ENCODE results near the gene LRRN4.

Gene LRRN4

GRCh38 chr20:6008254-6008653, 45.6 kb downstream of the LRRN4 start:
- TF ChIP-seq POLR2AphosphoS5 (IDR thresholded peaks at IDR 0.05; ENCODE audit: low read depth, low read length) (no peak), SIN3A (IDR thresholded peaks at IDR 0.05; ENCODE audit: borderline replicate concordance, insufficient read depth, low read length) (no peak), REST (IDR thresholded peaks at IDR 0.05; ENCODE audit: insufficient read depth in 1 of 2, low read depth in 2 of 2, low read length in 2 of 2) (no peak), FOXP2 (optimal IDR thresholded peaks at IDR 0.05; ENCODE audit: borderline replicate concordance, extremely low read depth, extremely low read length, insufficient read depth) (no peak), TAF1 (IDR thresholded peaks at IDR 0.05; ENCODE audit: borderline replicate concordance, insufficient read depth, low read length) (no peak)

GRCh38 chr20:6007529-6008103, 46.2 kb downstream of the LRRN4 start:
- no peak for TF ChIP-seq TAF1 (IDR thresholded peaks at IDR 0.05; ENCODE audit: borderline replicate concordance, insufficient read depth, low read length)
- TF ChIP-seq FOXP2 (optimal IDR thresholded peaks at IDR 0.05; ENCODE audit: borderline replicate concordance, extremely low read depth, extremely low read length, insufficient read depth), result no peak
- TF ChIP-seq POLR2AphosphoS5 (IDR thresholded peaks at IDR 0.05; ENCODE audit: low read depth, low read length), result no peak
- no peak for TF ChIP-seq SIN3A (IDR thresholded peaks at IDR 0.05; ENCODE audit: borderline replicate concordance, insufficient read depth, low read length)
- no peak for TF ChIP-seq REST (IDR thresholded peaks at IDR 0.05; ENCODE audit: insufficient read depth in 1 of 2, low read depth in 2 of 2, low read length in 2 of 2)

GRCh38 chr20:6007094-6007528, 46.7 kb downstream of the LRRN4 start:
- TF ChIP-seq POLR2AphosphoS5 (IDR thresholded peaks at IDR 0.05; ENCODE audit: low read depth, low read length) (no peak), FOXP2 (optimal IDR thresholded peaks at IDR 0.05; ENCODE audit: borderline replicate concordance, extremely low read depth, extremely low read length, insufficient read depth) (no peak), TAF1 (IDR thresholded peaks at IDR 0.05; ENCODE audit: borderline replicate concordance, insufficient read depth, low read length) (no peak), SIN3A (IDR thresholded peaks at IDR 0.05; ENCODE audit: borderline replicate concordance, insufficient read depth, low read length) (no peak), REST (IDR thresholded peaks at IDR 0.05; ENCODE audit: insufficient read depth in 1 of 2, low read depth in 2 of 2, low read length in 2 of 2) (no peak)

- no peak for TF ChIP-seq REST (IDR thresholded peaks at IDR 0.05; ENCODE audit: insufficient read depth in 1 of 2, low read depth in 2 of 2, low read length in 2 of 2)
- no peak for TF ChIP-seq TAF1 (IDR thresholded peaks at IDR 0.05; ENCODE audit: borderline replicate concordance, insufficient read depth, low read length)
- no peak for TF ChIP-seq FOXP2 (optimal IDR thresholded peaks at IDR 0.05; ENCODE audit: borderline replicate concordance, extremely low read depth, extremely low read length, insufficient read depth)
- TF ChIP-seq POLR2AphosphoS5 (IDR thresholded peaks at IDR 0.05; ENCODE audit: low read depth, low read length), result no peak
- TF ChIP-seq SIN3A (IDR thresholded peaks at IDR 0.05; ENCODE audit: borderline replicate concordance, insufficient read depth, low read length), result no peak
Measured at GRCh38 chr20:6006603-6006949, 47.3 kb downstream of the LRRN4 start.

GRCh38 chr20:6000871-6001270, 53.0 kb downstream of the LRRN4 start:
- TF ChIP-seq POLR2AphosphoS5 (IDR thresholded peaks at IDR 0.05; ENCODE audit: low read depth, low read length) (no peak), FOXP2 (optimal IDR thresholded peaks at IDR 0.05; ENCODE audit: borderline replicate concordance, extremely low read depth, extremely low read length, insufficient read depth) (no peak), REST (IDR thresholded peaks at IDR 0.05; ENCODE audit: insufficient read depth in 1 of 2, low read depth in 2 of 2, low read length in 2 of 2) (no peak), TAF1 (IDR thresholded peaks at IDR 0.05; ENCODE audit: borderline replicate concordance, insufficient read depth, low read length) (no peak), SIN3A (IDR thresholded peaks at IDR 0.05; ENCODE audit: borderline replicate concordance, insufficient read depth, low read length) (no peak)

Data from PFSK-1 (cell line).